ENCODE data around the gene ETV5. TPM values are rescaled to one million over a fixed set of nuclear protein-coding genes. Genes with fewer than 3 reads are reported as not detected.

The ETV5 gene
- total RNA-seq, 6 experiments from 2014 or later = 4.5 to 15.4 (median 8.2) TPM

DNA sequence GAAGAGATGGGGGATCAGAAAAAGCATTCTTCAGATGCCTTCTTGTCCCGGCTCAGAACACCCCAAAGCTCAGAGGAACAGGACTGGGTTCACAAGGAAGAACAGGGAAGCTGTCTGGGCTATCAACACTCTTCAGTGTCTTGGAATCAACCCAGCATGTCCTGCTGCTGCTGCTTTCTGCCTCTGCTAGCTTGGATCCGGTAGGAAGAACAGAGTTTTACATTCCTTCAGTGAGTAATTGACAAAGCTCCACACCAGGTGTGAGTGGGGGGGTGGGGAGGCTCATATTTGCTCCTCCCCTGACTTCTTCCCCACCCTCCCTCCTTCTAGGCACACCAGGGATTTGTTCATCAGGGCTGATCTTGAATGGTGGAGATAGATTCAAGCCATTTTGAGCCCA is 13.1 kb upstream of the ETV5 start:
- H3K27me3 ChIP-seq = no peaks in the 10 kb centered on the region
- WGBS (ENCODE audit: insufficient coverage, low coverage, low lambda C conversion rate, missing lambda C conversion rate) = 43% methylated on average over 2 of the region's 2 CpGs
- no peak for TF ChIP-seq POLR2A (IDR thresholded peaks at IDR 0.05)
- TF ChIP-seq, protein P1, sequence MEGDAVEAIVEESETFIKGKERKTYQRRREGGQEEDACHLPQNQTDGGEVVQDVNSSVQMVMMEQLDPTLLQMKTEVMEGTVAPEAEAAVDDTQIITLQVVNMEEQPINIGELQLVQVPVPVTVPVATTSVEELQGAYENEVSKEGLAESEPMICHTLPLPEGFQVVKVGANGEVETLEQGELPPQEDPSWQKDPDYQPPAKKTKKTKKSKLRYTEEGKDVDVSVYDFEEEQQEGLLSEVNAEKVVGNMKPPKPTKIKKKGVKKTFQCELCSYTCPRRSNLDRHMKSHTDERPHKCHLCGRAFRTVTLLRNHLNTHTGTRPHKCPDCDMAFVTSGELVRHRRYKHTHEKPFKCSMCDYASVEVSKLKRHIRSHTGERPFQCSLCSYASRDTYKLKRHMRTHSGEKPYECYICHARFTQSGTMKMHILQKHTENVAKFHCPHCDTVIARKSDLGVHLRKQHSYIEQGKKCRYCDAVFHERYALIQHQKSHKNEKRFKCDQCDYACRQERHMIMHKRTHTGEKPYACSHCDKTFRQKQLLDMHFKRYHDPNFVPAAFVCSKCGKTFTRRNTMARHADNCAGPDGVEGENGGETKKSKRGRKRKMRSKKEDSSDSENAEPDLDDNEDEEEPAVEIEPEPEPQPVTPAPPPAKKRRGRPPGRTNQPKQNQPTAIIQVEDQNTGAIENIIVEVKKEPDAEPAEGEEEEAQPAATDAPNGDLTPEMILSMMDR (IDR thresholded peaks at IDR 0.05) = no peak
- DNase-seq (no peak), ATAC-seq (no peak)
- no peaks in the 10 kb centered on the region for H3K36me3 ChIP-seq
- H3K9me3 ChIP-seq = no peaks in the 10 kb centered on the region
- no peak overlapping the region for H3K27ac ChIP-seq
- H3K4me1 ChIP-seq = no peaks in the 10 kb centered on the region
- H3K4me3 ChIP-seq = no peak overlapping the region
- intact Hi-C loops (cut with DNase I) = no loop called here

GRCh38 chr3:186121278-186121677 is 12.4 kb upstream of the ETV5 start:
- Histone ChIP-seq H3K36me3 (no peaks in the 10 kb centered on the region), H3K4me1 (no peaks in the 10 kb centered on the region), H3K4me3 (no peak overlapping the region), H3K9me3 (no peaks in the 10 kb centered on the region), H3K27me3 (no peaks in the 10 kb centered on the region), H3K27ac (no peak overlapping the region)
- ATAC-seq (no peak), DNase-seq (no peak)
- 55% methylated on average over 6 of the region's 6 CpGs for WGBS (ENCODE audit: insufficient coverage, low coverage, low lambda C conversion rate, missing lambda C conversion rate)
- no peak for TF ChIP-seq POLR2A (IDR thresholded peaks at IDR 0.05)
- TF ChIP-seq, protein P1 (IDR thresholded peaks at IDR 0.05) = no peak
- intact Hi-C loops (cut with DNase I) = no loop called here

GRCh38 chr3:186119499-186119898 is 10.6 kb upstream of the ETV5 start:
- Histone ChIP-seq H3K4me1 (no peaks in the 10 kb centered on the region), H3K4me3 (no peak overlapping the region), H3K27me3 (no peaks in the 10 kb centered on the region), H3K27ac (no peak overlapping the region), H3K36me3 (no peaks in the 10 kb centered on the region), H3K9me3 (no peaks in the 10 kb centered on the region)
- no peak for DNase-seq
- no peak for ATAC-seq
- TF ChIP-seq POLR2A (IDR thresholded peaks at IDR 0.05) = no peak
- TF ChIP-seq, protein P1 (IDR thresholded peaks at IDR 0.05) = no peak
- WGBS (ENCODE audit: insufficient coverage, low coverage, low lambda C conversion rate, missing lambda C conversion rate) = 53% methylated on average over 4 of the region's 4 CpGs
- intact Hi-C loops (cut with DNase I) = no loop called here

DNA sequence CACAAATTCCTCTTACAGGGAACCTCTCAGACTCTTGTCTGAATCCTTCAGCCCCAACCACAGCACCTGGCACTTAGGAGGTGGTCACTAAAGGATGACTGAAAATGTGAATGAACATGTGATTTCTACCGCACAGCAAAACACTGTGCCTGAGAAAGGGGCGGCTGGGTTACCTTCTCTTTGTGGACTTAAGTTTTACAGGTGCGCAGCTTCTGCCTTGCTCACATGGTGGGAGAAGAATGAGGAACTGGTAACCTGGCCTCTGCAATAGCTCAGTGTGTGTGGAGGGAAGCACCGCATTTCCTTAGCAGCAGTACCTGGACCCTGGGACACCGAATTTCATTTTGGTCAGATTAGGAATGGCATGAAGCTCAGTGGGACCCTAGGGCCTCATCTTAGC is 9.8 kb upstream of the ETV5 start:
- no peaks in the 10 kb centered on the region for H3K9me3 ChIP-seq
- ATAC-seq (no peak), DNase-seq (no peak)
- no peaks in the 10 kb centered on the region for H3K4me1 ChIP-seq
- intact Hi-C loops (cut with DNase I) = no loop called here
- no peaks in the 10 kb centered on the region for H3K27me3 ChIP-seq
- H3K27ac ChIP-seq = no peak overlapping the region
- no peaks in the 10 kb centered on the region for H3K36me3 ChIP-seq
- WGBS (ENCODE audit: insufficient coverage, low coverage, low lambda C conversion rate, missing lambda C conversion rate) = 73% methylated on average over 3 of the region's 5 CpGs
- no peak overlapping the region for H3K4me3 ChIP-seq
- TF ChIP-seq POLR2A (IDR thresholded peaks at IDR 0.05) = no peak
- TF ChIP-seq, protein P1 (IDR thresholded peaks at IDR 0.05) = no peak

GRCh38 chr3:186117521-186118134 is 8.7 kb upstream of the ETV5 start:
- 76% methylated on average over 3 of the region's 3 CpGs for WGBS (ENCODE audit: insufficient coverage, low coverage, low lambda C conversion rate, missing lambda C conversion rate)
- no peak overlapping the region for H3K4me3 ChIP-seq
- H3K4me1 ChIP-seq = no peaks in the 10 kb centered on the region
- H3K27me3 ChIP-seq = no peaks in the 10 kb centered on the region
- no peaks in the 10 kb centered on the region for H3K9me3 ChIP-seq
- no peak for DNase-seq
- H3K36me3 ChIP-seq = no peaks in the 10 kb centered on the region
- no peak for TF ChIP-seq POLR2A (IDR thresholded peaks at IDR 0.05)
- TF ChIP-seq, protein P1 (IDR thresholded peaks at IDR 0.05) = no peak
- no peak overlapping the region for H3K27ac ChIP-seq
- ATAC-seq = no peak
- intact Hi-C loops (cut with DNase I) = no loop called here

Data from right lobe of liver (tissue), 6 donors.